CD14-positive monocyte (primary cell): ENCODE measurements around the gene NIPAL3. TPM values are rescaled to one million over a fixed set of nuclear protein-coding genes. Genes with fewer than 3 reads are reported as not detected.

Experiments
- DNase-seq, 3 donors: peaks; one replicate each; pipeline ENCODE4 v3.0.0-alpha.2; 2011 to 2022
- H2AFZ ChIP-seq: 2 replicates; pipeline ENCODE4 v1.6.0; 2012; ENCODE audit warnings: mild to moderate bottlenecking, low read depth, low read length, inconsistent platforms; ENCODE audit not compliant: insufficient read depth, poor library complexity, severe bottlenecking
- H3K27ac ChIP-seq, 2 donors: 1 replicate in 1 of 2; 2 replicates in 1 of 2; pipeline ENCODE4 v1.5.1; 2012 to 2013; ENCODE audit warnings: low read length in 2 of 2, control low read depth in 1 of 2, inconsistent platforms in 1 of 2, low read depth in 1 of 2, mild to moderate bottlenecking in 1 of 2
- H3K27me3 ChIP-seq, 2 donors: one replicate each; pipeline versions ENCODE4 v1.6.0 to v1.6.1; 2011 to 2013; ENCODE audit warnings: low read length in 2 of 2; ENCODE audit not compliant: control insufficient read depth in 2 of 2, insufficient read depth in 2 of 2
- H3K36me3 ChIP-seq, 2 donors: replicated peaks in 1 of 2; 1 replicate in 1 of 2; 2 replicates in 1 of 2; pipeline versions ENCODE4 v1.5.1 to v1.6.1; 2012 to 2013; ENCODE audit warnings: low read length in 2 of 2, control low read depth in 1 of 2, inconsistent platforms in 1 of 2, mild to moderate bottlenecking in 1 of 2; ENCODE audit not compliant: insufficient read depth in 2 of 2, control insufficient read depth in 1 of 2
- H3K4me1 ChIP-seq, 2 donors: 1 replicate in 1 of 2; 2 replicates in 1 of 2; pipeline versions ENCODE4 v1.5.1 to v1.6.1; 2012 to 2013; ENCODE audit warnings: low read length in 2 of 2, control low read depth in 1 of 2, inconsistent platforms in 1 of 2, mild to moderate bottlenecking in 1 of 2, moderate library complexity in 1 of 2; ENCODE audit not compliant: insufficient read depth in 2 of 2, control insufficient read depth in 1 of 2
- H3K4me2 ChIP-seq: replicated peaks from 2 replicates; pipeline ENCODE3; 2012; ENCODE audit warnings: low read length, moderate library complexity, mild to moderate bottlenecking; ENCODE audit not compliant: poor library complexity, severe bottlenecking; ENCODE audit errors: extremely low read depth
- H3K4me3 ChIP-seq, 3 experiments: fragments of 200-600 bp in 1 of 3; sonication (generic) in 1 of 3; replicated peaks in 1 of 3; 1 replicate in 2 of 3; 2 replicates in 1 of 3; pipeline ENCODE4 v1.5.1; 2011 to 2013; ENCODE audit warnings: low read length in 3 of 3, mild to moderate bottlenecking in 3 of 3, control low read depth in 2 of 3, low read depth in 2 of 3, inconsistent platforms in 1 of 3, moderate library complexity in 1 of 3
- H3K79me2 ChIP-seq: 2 replicates; pipeline ENCODE4 v1.6.0; 2012; ENCODE audit warnings: mild to moderate bottlenecking, control low read depth, inconsistent platforms, low read length, moderate library complexity; ENCODE audit not compliant: insufficient read depth
- H3K9ac ChIP-seq: 2 replicates; pipeline ENCODE4 v1.6.0; 2017; ENCODE audit warnings: low read length, mild to moderate bottlenecking; ENCODE audit not compliant: insufficient read depth, poor library complexity, severe bottlenecking
- H3K9me3 ChIP-seq, 2 donors: replicated peaks in 1 of 2; 1 replicate in 1 of 2; 2 replicates in 1 of 2; pipeline versions ENCODE4 v1.5.1 to v1.6.1; 2012 to 2013; ENCODE audit warnings: low read length in 2 of 2, control low read depth in 1 of 2; ENCODE audit not compliant: control insufficient read depth in 1 of 2, insufficient read depth in 1 of 2
- H4K20me1 ChIP-seq: 2 replicates; pipeline ENCODE4 v1.6.0; 2012; ENCODE audit warnings: mild to moderate bottlenecking, low read length, control low read depth, moderate library complexity; ENCODE audit not compliant: insufficient read depth
- H3K27ac Mint-ChIP-seq, 7 donors: one replicate each; pipeline ENCODE4 v1.8.0; 2020; ENCODE audit warnings: mild to moderate bottlenecking in 7 of 7, mixed read lengths in 7 of 7, moderate library complexity in 6 of 7, inconsistent platforms in 2 of 7
- H3K27me3 Mint-ChIP-seq, 3 donors: one replicate each; pipeline ENCODE4 v1.8.0; 2021 to 2022; ENCODE audit warnings: low read depth in 3 of 3, mild to moderate bottlenecking in 3 of 3, mixed read lengths in 3 of 3, moderate library complexity in 3 of 3, inconsistent platforms in 1 of 3
- H3K36me3 Mint-ChIP-seq, 2 donors: one replicate each; pipeline ENCODE4 v1.8.0; 2020; ENCODE audit warnings: mixed read lengths in 2 of 2, inconsistent platforms in 1 of 2, mild to moderate bottlenecking in 1 of 2
- H3K4me1 Mint-ChIP-seq: one replicate; pipeline ENCODE4 v1.8.0; 2020; ENCODE audit warnings: mild to moderate bottlenecking, mixed read lengths
- H3K4me3 Mint-ChIP-seq, 2 donors: one replicate each; pipeline ENCODE4 v1.8.0; 2020; ENCODE audit warnings: mild to moderate bottlenecking in 2 of 2, mixed read lengths in 2 of 2, moderate library complexity in 1 of 2
- H3K9me3 Mint-ChIP-seq, 7 donors: one replicate each; pipeline ENCODE4 v1.8.0; 2020 to 2022; ENCODE audit warnings: mixed read lengths in 7 of 7, mild to moderate bottlenecking in 6 of 7, moderate library complexity in 6 of 7, inconsistent platforms in 2 of 7
- CTCF ChIP-seq: fragments of 200-600 bp; IDR thresholded peaks from one replicate; pipeline ENCODE4 v1.8.0; 2022; ENCODE audit warnings: antibody characterized with exemption, mild to moderate bottlenecking
- WGBS: methylation state at CpG from one replicate; pipeline ENCODE4 v1.1.5; 2013; ENCODE audit warnings: missing lambda C conversion rate; ENCODE audit not compliant: insufficient coverage; 5-methylcytosine and 5-hydroxymethylcytosine counted together
- intact Hi-C, 2 donors: fragments of 100-400 bp; cut with micrococcal nuclease; formaldehyde crosslinking; loops; one replicate each; pipeline versions ENCODE4 v1.15.0 to v1.15.1; 2023
- polyA plus RNA-seq, 3 donors: library from polyadenylated mRNA; depleted of rRNA in 1 of 3; unstranded in 2 of 3; stranded (reverse) in 1 of 3; fragments of 300-500 nt in 2 of 3; fragments of >200 nt in 1 of 3; fragmentation: Illumina TruSeq in 2 of 3; gene quantifications; 1 replicate in 2 of 3; 2 replicates in 1 of 3; pipeline ENCODE4 v1.2.3, GENCODE V29; 2012 to 2021

NIPAL3 gene
- polyA plus RNA-seq, 3 donors, result 5.9 to 9.6 (median 6.6) TPM

GRCh38 chr1:24406788-24407187, 8.8 kb upstream of the NIPAL3 start:
- H3K79me2 ChIP-seq, result no peaks in the 10 kb centered on the region
- peaks cover 0 to 5% of the 10 kb centered on the region in 2 donors for H3K4me1 ChIP-seq
- H3K36me3 ChIP-seq, result no peaks in the 10 kb centered on the region
- H3K27ac ChIP-seq, result no peak overlapping the region
- TF ChIP-seq CTCF, result no peak
- DNase-seq, result no peak
- Mint-ChIP-seq H3K4me1 (peaks cover 10% of the 10 kb centered on the region), H3K9me3 (peaks cover 0 to 11% (median 1%) of the 10 kb centered on the region in 7 donors), H3K4me3 (no peak overlapping the region), H3K36me3 (no peaks in the 10 kb centered on the region), H3K27ac (peak overlapping the region in 1 of 7 donors; percentile 3), H3K27me3 (peaks cover 0 to 3% (median 0%) of the 10 kb centered on the region in 3 donors)
- intact Hi-C loops, result no loop called here
- H4K20me1 ChIP-seq, result no peaks in the 10 kb centered on the region
- no peak overlapping the region for H3K4me2 ChIP-seq
- WGBS, result no CpG with 5 or more reads among the region's 1 CpG
- H3K9ac ChIP-seq, result no peak overlapping the region
- H3K4me3 ChIP-seq, result no peak overlapping the region
- no peaks in the 10 kb centered on the region for H3K27me3 ChIP-seq
- H2AFZ ChIP-seq, result no peak overlapping the region
- no peaks in the 10 kb centered on the region for H3K9me3 ChIP-seq

- H3K27me3 Mint-ChIP-seq, result peaks cover 0 to 3% (median 0%) of the 10 kb centered on the region in 3 donors
- WGBS, result 22% methylated on average over 1 of the region's 3 CpGs
- Histone ChIP-seq H3K9ac (no peak overlapping the region), H2AFZ (no peak overlapping the region), H3K27me3 (no peaks in the 10 kb centered on the region), H3K4me3 (no peak overlapping the region), H3K27ac (no peak overlapping the region), H3K4me2 (no peak overlapping the region), H3K4me1 (peaks cover 5 to 20% of the 10 kb centered on the region in 2 donors), H3K79me2 (no peaks in the 10 kb centered on the region), H4K20me1 (no peaks in the 10 kb centered on the region), H3K9me3 (no peaks in the 10 kb centered on the region), H3K36me3 (no peaks in the 10 kb centered on the region)
- peaks cover 26% of the 10 kb centered on the region for H3K4me1 Mint-ChIP-seq
- no peak overlapping the region for H3K4me3 Mint-ChIP-seq
- peaks cover 0 to 11% (median 1%) of the 10 kb centered on the region in 7 donors for H3K9me3 Mint-ChIP-seq
- DNase-seq, result peak in 1 of 3 donors; percentile 36
- intact Hi-C loops, result no loop called here
- no peak for TF ChIP-seq CTCF
- no peaks in the 10 kb centered on the region for H3K36me3 Mint-ChIP-seq
- no peak overlapping the region for H3K27ac Mint-ChIP-seq
These were observed 6.1 kb upstream of the NIPAL3 start for GRCh38 chr1:24409535-24409934.
